Mucosa of stomach (tissue), 1 donor: Measurements from ENCODE around the gene FUT2.
"Not testable (repeated sequence)": the region's sequence is repeated elsewhere in the genome, so short reads cannot be mapped to it uniquely, and the experiment has no call there.

Experiments
- H3K27me3 ChIP-seq: one replicate; pipeline ENCODE4 v1.7.0; 2013; ENCODE audit warnings: mild to moderate bottlenecking, low read length; ENCODE audit not compliant: control insufficient read depth, insufficient read depth
- H3K36me3 ChIP-seq: one replicate; pipeline ENCODE4 v1.7.0; 2013; ENCODE audit warnings: low read length; ENCODE audit not compliant: control insufficient read depth, insufficient read depth
- H3K4me1 ChIP-seq: one replicate; pipeline ENCODE4 v1.7.0; 2013; ENCODE audit warnings: mild to moderate bottlenecking, low read length; ENCODE audit not compliant: control insufficient read depth, insufficient read depth
- H3K4me3 ChIP-seq: one replicate; pipeline ENCODE4 v1.7.0; 2013; ENCODE audit warnings: low read length
- H3K9ac ChIP-seq: one replicate; pipeline ENCODE4 v1.7.0; 2013; ENCODE audit warnings: mild to moderate bottlenecking, low read length, moderate library complexity
- H3K9me3 ChIP-seq: one replicate; pipeline ENCODE4 v1.7.0; 2013; ENCODE audit warnings: mild to moderate bottlenecking, low read length, moderate library complexity; ENCODE audit not compliant: control insufficient read depth
- donor health status: Pancreatic carcinoma.

The FUT2 gene

GRCh38 chr19:48686637-48687036 is 9.1 kb upstream of the FUT2 start:
- not testable (repeated sequence) for H3K36me3 ChIP-seq, H3K27me3 ChIP-seq, H3K9ac ChIP-seq, H3K4me3 ChIP-seq, H3K9me3 ChIP-seq
- H3K4me1 ChIP-seq = peaks cover 32% of the 10 kb centered on the region

DNA sequence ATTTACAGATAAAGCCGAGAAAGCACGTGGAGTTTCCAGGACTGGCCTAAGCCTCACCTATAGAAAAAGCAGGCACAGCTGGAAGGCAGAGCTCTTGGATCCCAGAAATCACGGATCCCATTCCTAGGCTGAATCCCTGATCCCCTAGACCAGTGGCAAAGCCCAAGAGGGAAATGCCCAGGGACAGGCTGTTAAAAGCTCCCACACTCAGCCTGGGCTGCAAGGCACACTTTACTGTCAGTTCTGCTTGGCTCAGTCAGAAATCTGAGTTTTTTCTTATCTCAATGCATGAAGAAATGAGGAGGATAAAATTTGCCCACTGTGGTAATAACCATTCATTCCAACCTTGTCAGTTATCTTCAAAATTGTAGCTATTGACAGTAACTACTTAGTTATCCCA is 8.0 kb upstream of the FUT2 start:
- H3K36me3 ChIP-seq = no peaks in the 10 kb centered on the region
- no peaks in the 10 kb centered on the region for H3K27me3 ChIP-seq
- peaks cover 28% of the 10 kb centered on the region for H3K4me1 ChIP-seq
- H3K4me3 ChIP-seq = no peak overlapping the region
- no peaks in the 10 kb centered on the region for H3K9me3 ChIP-seq
- no peak overlapping the region for H3K9ac ChIP-seq

DNA sequence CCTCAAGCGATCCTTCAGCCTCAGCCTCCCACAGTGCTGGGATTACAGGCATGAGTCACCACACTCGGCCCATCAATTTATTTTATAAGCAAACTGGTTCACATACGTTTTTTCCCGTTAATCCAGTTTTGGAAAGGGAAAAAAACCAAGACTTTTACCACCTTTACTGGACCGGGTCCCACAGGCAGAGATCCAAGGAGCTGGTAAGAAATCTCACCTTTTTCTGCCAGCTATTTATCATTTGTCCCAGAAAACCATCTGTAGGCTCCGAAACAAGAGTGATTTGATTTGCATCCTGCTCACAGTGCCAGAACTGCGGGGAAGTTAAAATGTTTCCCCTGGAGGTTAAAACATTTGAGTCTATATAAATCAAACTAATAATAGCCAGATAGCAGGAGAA is 6.3 kb upstream of the FUT2 start:
- Histone ChIP-seq H3K4me1 (peaks cover 17% of the 10 kb centered on the region), H3K9me3 (no peaks in the 10 kb centered on the region), H3K9ac (no peak overlapping the region), H3K27me3 (no peaks in the 10 kb centered on the region), H3K36me3 (no peaks in the 10 kb centered on the region), H3K4me3 (no peak overlapping the region)

DNA sequence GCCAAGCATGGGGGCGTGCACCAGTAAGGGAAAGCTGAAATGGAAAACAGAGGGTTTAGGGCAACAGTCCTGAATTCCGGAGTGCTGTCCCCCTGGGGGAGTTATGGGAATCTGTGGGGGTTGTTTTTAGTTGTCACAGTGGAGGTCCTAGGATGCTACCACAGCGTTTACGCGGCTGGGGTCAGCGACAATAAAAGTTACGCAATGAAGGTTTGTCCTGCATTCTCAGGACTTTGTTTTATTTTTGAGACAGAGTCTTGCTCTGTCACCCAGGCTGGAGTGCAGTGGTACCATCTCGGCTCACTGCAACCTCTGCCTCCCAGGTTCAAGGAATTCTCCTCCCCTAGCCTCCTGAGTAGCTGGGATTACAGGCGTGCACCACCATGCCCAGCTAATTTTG is 2.1 kb upstream of the FUT2 start:
- H3K9me3 ChIP-seq, H3K27me3 ChIP-seq, H3K4me3 ChIP-seq, H3K36me3 ChIP-seq, H3K9ac ChIP-seq: not testable (repeated sequence)
- H3K4me1 ChIP-seq = peaks cover 13% of the 10 kb centered on the region

GRCh38 chr19:48696353-48697010 is 711 bp downstream of the FUT2 start:
- H3K4me3 ChIP-seq = peak overlapping the region; percentile 97
- H3K9ac ChIP-seq = peak overlapping the region; percentile 100
- no peaks in the 10 kb centered on the region for H3K36me3 ChIP-seq
- no peaks in the 10 kb centered on the region for H3K9me3 ChIP-seq
- H3K27me3 ChIP-seq = no peaks in the 10 kb centered on the region
- H3K4me1 ChIP-seq = peaks cover 13% of the 10 kb centered on the region

DNA sequence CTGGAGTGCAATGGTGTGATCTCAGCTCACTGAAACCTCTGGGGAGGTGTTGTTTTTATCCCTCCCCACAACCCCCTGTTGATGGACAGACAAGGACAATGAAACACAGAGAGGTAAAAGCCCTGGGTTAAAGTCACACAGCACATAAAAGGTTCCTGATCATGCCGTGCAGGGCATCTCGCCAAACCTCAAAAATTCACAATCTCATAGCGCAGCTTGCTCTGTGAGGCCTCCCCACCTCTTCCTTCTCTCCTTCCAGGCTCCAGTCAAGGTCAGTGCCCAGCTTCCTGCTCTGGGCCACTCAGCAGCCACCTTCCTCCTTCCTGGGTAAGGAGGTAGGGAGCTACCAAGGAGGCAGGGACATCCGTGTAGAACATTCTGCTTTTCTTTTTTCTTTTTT is 2.3 kb downstream of the FUT2 start:
- no peaks in the 10 kb centered on the region for H3K27me3 ChIP-seq
- H3K4me3 ChIP-seq = no peak overlapping the region
- H3K4me1 ChIP-seq = peaks cover 13% of the 10 kb centered on the region
- H3K9me3 ChIP-seq = no peaks in the 10 kb centered on the region
- no peaks in the 10 kb centered on the region for H3K36me3 ChIP-seq
- peak overlapping the region; percentile 100 for H3K9ac ChIP-seq

DNA sequence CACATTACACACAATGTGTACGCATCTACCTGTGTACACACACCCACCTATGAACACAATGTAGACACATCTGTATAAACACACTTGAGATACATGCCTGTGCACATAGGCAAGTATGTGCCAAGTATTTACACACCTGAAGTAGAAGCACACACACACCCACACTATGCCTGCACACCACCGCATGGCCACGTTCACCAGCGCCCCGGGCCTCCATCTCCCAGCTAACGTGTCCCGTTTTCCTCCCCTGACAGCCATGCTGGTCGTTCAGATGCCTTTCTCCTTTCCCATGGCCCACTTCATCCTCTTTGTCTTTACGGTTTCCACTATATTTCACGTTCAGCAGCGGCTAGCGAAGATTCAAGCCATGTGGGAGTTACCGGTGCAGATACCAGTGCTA is 6.9 kb downstream of the FUT2 start:
- H3K36me3 ChIP-seq = peaks cover 6% of the 10 kb centered on the region
- H3K9ac ChIP-seq = no peak overlapping the region
- no peak overlapping the region for H3K4me3 ChIP-seq
- no peaks in the 10 kb centered on the region for H3K27me3 ChIP-seq
- no peaks in the 10 kb centered on the region for H3K9me3 ChIP-seq
- H3K4me1 ChIP-seq = peaks cover 7% of the 10 kb centered on the region

DNA sequence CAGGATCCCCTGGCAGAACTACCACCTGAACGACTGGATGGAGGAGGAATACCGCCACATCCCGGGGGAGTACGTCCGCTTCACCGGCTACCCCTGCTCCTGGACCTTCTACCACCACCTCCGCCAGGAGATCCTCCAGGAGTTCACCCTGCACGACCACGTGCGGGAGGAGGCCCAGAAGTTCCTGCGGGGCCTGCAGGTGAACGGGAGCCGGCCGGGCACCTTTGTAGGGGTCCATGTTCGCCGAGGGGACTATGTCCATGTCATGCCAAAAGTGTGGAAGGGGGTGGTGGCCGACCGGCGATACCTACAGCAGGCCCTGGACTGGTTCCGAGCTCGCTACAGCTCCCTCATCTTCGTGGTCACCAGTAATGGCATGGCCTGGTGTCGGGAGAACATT is 7.5 kb downstream of the FUT2 start:
- Histone ChIP-seq H3K36me3 (peaks cover 6% of the 10 kb centered on the region), H3K4me3 (no peak overlapping the region), H3K27me3 (no peaks in the 10 kb centered on the region), H3K9ac (no peak overlapping the region), H3K9me3 (no peaks in the 10 kb centered on the region), H3K4me1 (peaks cover 4% of the 10 kb centered on the region)

- Histone ChIP-seq H3K4me3 (no peak overlapping the region), H3K9ac (no peak overlapping the region), H3K27me3 (no peaks in the 10 kb centered on the region), H3K36me3 (peaks cover 6% of the 10 kb centered on the region), H3K9me3 (no peaks in the 10 kb centered on the region), H3K4me1 (no peaks in the 10 kb centered on the region)
Observed at GRCh38 chr19:48705431-48705830, 9.7 kb downstream of the FUT2 start.

DNA sequence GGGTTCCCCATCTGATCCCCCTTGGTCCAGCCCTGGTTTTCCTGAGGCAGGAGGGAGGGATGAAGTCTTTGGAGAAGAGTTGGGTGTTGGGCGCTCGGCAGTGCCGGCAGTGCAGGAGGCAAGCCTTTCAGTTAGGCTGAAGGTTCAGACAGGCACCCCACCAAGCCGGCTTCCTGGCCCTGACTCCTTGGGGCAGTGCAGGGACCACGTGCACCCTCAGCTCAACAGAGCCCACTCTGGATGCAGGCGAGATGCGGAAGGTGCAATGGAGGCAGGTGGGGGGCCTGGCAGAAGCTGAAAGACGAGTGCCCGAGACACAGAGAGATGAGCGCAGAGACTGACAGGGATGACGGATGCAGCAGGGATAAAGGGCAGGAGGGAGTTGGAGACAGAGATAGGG is 12.7 kb downstream of the FUT2 start:
- no peak overlapping the region for H3K9ac ChIP-seq
- H3K9me3 ChIP-seq = no peaks in the 10 kb centered on the region
- H3K27me3 ChIP-seq = no peaks in the 10 kb centered on the region
- H3K4me3 ChIP-seq = no peak overlapping the region
- H3K36me3 ChIP-seq = peaks cover 5% of the 10 kb centered on the region
- peaks cover 7% of the 10 kb centered on the region for H3K4me1 ChIP-seq

GRCh38 chr19:48711106-48711662 is 15.4 kb downstream of the FUT2 start:
- Histone ChIP-seq H3K9ac (no peak overlapping the region), H3K27me3 (no peaks in the 10 kb centered on the region), H3K4me1 (peaks cover 31% of the 10 kb centered on the region), H3K9me3 (no peaks in the 10 kb centered on the region), H3K36me3 (no peaks in the 10 kb centered on the region), H3K4me3 (no peak overlapping the region)

DNA sequence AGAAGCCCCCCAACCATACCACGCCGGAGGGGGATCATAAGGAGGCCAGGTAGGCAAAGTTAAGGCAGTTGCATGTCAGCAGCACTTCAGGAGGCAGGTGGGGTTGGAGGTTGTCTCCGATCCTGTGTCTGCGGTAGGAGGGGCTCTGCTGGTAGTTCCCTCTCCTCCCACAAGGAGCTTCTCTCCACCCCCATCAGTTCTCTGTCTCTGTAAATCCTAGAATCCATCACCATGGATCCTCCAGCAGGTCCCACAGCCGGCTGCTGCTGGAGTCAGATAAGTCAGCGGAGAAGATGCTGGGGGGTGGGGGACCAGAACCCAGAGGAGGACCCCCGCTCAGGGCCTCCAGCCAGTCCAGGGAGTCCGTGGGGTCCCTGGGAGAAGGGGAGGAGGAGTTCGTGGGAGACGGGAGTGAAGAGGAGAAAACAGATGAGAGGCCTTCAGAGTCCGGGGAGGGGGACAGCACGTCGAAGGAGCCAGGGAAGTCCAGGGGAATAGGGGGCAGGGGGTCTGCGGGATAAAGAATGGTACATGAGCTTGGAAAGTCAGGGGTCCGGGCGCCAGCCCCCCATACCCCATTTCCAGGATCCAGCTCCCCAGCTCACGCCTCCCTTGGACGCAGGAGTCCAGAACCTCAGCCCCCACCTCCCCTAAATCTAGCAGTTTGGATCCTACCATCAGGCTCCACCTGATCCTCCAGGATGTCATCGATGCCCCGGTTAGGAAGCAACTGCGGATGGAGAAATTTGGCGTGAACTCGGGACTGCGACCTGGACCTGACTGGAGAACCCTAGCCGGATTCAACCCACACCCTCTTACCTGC is 17.5 kb downstream of the FUT2 start:
- H3K36me3 ChIP-seq = no peaks in the 10 kb centered on the region
- peak overlapping the region; percentile 47 for H3K9ac ChIP-seq
- peak overlapping the region; percentile 14 for H3K4me3 ChIP-seq
- no peaks in the 10 kb centered on the region for H3K9me3 ChIP-seq
- H3K27me3 ChIP-seq = no peaks in the 10 kb centered on the region
- peaks cover 39% of the 10 kb centered on the region for H3K4me1 ChIP-seq
